Measurements from ENCODE around the gene IL11.
A peak's percentile ranks its signal among the peaks of the same experiment; 100 is the strongest.

Gene IL11

DNA sequence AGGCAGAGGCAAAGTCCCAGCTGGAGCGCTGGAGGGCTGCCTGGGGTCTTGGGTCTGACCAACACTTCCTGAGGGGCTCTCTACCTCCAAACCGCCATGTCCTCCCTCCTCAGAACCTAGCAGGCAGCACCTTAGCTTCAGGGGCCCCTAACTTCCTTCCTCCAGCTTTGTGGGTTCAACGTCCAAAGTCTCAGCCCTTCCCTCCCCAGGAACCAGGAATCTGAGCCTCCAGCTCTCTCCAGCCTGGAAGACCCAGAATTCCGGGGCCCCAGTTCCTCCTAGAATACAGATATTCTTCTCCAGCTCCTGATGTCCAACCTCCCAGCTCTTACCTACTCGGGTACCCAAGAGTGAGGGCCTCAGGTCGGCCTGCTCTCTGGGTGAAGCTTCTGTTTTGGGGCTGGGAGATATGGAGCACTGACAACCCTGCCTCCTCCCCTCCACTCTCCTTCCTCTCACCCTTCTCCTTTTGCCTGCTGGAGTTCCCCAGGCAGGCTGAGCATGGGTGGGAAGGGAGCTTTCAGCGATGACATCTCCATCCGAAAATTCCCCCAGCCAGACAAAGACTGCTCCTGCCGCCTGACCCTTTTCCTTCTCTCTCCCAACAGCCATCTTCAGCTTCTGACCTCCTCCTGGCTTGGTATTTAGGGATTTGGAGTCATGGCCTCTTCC is 48.7 kb downstream of the IL11 start:
- no peak for DNase-seq

DNA sequence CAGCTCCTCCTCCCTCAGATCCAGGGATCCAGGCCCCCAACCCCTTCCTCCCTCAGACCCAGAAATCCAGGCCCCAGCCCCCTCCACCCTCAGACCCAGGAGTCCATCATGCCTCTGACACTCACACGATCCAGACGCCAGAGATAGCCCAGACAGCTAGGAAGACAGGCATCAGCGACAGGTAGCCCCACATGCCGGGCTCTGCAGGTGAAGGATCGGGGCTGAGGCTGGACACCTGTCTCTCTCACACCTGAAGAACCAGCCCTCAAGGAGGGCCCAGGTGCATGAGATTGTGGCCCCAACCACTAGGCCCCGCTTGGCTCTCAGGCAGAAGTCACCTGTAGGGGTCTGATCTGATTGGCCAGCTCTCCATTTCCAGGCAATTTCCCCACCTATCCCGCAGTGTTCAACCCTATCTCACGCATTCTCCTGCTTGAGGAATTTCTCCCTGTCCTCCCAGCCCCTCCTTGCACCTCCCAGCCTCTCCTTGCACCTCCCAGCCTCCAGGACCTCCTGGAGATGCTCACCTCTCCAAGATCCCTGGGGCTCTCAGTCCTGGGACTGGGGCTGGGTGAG is 49.3 kb downstream of the IL11 start:
- no peak for DNase-seq

GRCh38 chr19:55319785-55320184 is 50.5 kb downstream of the IL11 start:
- DNase-seq, result peak; percentile 58

DNA sequence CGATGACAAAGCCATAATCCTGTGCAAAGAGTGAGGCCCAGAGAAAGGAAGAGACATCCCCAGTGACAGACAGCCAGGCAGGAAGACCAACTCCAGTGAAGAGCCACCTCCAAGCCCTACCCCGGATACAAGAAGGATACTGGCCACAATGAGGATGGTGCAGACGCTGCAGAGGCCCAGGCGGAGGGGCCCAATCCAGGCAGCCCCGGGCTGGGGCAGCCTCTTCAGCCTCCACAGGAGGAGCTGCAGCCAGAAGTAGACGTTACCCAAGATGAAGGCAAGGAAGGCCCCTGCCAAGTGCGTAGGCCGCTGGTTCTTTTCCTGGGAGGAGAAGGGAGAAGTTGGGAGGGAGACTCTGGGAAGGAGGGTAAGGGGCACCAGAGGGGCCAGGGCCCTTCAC is 53.6 kb downstream of the IL11 start:
- no peak for DNase-seq

DNA sequence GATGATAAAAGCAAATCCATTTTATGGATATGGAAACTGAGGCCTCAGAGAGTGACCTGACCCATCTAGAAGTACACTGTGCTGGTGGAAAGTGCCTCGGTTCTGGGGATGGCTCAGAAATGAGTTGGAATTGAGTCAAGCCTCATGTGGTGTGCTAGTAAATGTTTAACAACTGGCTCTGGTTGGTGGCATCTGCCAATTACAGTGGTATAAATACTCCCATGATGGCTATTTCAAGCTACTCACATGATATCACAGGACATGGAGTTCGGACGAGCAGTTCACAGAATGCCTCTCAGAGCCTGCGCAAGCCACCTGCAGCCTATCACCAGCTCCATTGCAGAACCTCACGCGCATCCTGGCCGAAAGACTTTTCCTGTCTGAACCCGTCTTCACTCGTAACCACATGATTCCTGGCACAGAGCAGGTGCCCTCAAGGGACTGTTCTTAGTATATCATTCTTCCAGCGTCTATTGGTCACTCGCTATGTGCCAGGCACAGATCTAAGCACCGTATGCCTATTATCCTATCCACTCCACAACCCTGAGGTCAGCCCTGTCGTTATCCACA is 54.2 kb downstream of the IL11 start:
- DNase-seq, result no peak

- no peak for DNase-seq
These were observed 55.9 kb downstream of the IL11 start for GRCh38 chr19:55314396-55314795.
